ENCODE measurements around the gene LRIG3.

LRIG3 gene

GRCh38 chr12:58931518-58931917 lies 11.2 kb upstream of the LRIG3 start:
- TF ChIP-seq, protein P1, sequence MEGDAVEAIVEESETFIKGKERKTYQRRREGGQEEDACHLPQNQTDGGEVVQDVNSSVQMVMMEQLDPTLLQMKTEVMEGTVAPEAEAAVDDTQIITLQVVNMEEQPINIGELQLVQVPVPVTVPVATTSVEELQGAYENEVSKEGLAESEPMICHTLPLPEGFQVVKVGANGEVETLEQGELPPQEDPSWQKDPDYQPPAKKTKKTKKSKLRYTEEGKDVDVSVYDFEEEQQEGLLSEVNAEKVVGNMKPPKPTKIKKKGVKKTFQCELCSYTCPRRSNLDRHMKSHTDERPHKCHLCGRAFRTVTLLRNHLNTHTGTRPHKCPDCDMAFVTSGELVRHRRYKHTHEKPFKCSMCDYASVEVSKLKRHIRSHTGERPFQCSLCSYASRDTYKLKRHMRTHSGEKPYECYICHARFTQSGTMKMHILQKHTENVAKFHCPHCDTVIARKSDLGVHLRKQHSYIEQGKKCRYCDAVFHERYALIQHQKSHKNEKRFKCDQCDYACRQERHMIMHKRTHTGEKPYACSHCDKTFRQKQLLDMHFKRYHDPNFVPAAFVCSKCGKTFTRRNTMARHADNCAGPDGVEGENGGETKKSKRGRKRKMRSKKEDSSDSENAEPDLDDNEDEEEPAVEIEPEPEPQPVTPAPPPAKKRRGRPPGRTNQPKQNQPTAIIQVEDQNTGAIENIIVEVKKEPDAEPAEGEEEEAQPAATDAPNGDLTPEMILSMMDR (IDR thresholded peaks at IDR 0.05; ENCODE audit: low read length, missing control alignments), result peak; percentile 3
- DNase-seq (ENCODE audit: low read depth), result no peak
- no peak overlapping the region for H3K4me3 ChIP-seq (replicated peaks; ENCODE audit: low read depth, low read length)

- TF ChIP-seq, protein P1 (IDR thresholded peaks at IDR 0.05; ENCODE audit: low read length, missing control alignments), result no peak
- no peak overlapping the region for H3K4me3 ChIP-seq (replicated peaks; ENCODE audit: low read depth, low read length)
- no peak for DNase-seq (ENCODE audit: low read depth)
These were observed 10.5 kb upstream of the LRIG3 start for GRCh38 chr12:58930770-58931324.

DNA sequence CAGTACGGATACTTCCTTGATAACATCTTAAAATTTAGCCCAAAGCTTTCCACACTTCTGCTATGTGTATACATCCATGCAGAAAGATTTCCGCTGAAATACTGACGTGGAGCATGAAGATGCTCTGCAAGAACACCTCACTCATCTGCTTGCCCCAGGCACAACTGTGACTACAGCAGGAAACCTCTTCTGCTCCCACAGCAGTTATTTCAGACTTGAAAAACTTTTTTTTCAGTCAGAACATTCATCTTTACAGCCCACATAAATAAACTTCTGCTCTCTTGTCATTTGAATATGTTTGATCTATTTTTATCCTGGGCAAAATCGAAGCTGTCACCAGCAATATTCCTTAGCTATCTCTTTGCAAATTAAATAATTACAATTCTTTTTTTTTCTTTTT lies 6.8 kb upstream of the LRIG3 start:
- TF ChIP-seq, protein P1 (IDR thresholded peaks at IDR 0.05; ENCODE audit: low read length, missing control alignments), result no peak
- H3K4me3 ChIP-seq (replicated peaks; ENCODE audit: low read depth, low read length), result no peak overlapping the region
- DNase-seq (ENCODE audit: low read depth), result no peak

- no peak overlapping the region for H3K4me3 ChIP-seq (replicated peaks; ENCODE audit: low read depth, low read length)
- TF ChIP-seq, protein P1 (IDR thresholded peaks at IDR 0.05; ENCODE audit: low read length, missing control alignments), result no peak
- no peak for DNase-seq (ENCODE audit: low read depth)
These were observed 6.3 kb upstream of the LRIG3 start for GRCh38 chr12:58926586-58926985.

GRCh38 chr12:58925751-58926150 lies 5.4 kb upstream of the LRIG3 start:
- TF ChIP-seq, protein P1 (IDR thresholded peaks at IDR 0.05; ENCODE audit: low read length, missing control alignments), result no peak
- DNase-seq (ENCODE audit: low read depth), result no peak
- H3K4me3 ChIP-seq (replicated peaks; ENCODE audit: low read depth, low read length), result no peak overlapping the region

- DNase-seq (ENCODE audit: low read depth), result peak; percentile 61
- H3K4me3 ChIP-seq (replicated peaks; ENCODE audit: low read depth, low read length), result no peak overlapping the region
- TF ChIP-seq, protein P1 (IDR thresholded peaks at IDR 0.05; ENCODE audit: low read length, missing control alignments), result no peak
These were observed 4.9 kb upstream of the LRIG3 start for GRCh38 chr12:58925111-58925611.

GRCh38 chr12:58924652-58925051 lies 4.3 kb upstream of the LRIG3 start:
- TF ChIP-seq, protein P1 (IDR thresholded peaks at IDR 0.05; ENCODE audit: low read length, missing control alignments), result no peak
- DNase-seq (ENCODE audit: low read depth), result no peak
- no peak overlapping the region for H3K4me3 ChIP-seq (replicated peaks; ENCODE audit: low read depth, low read length)

Data from fibroblast of pulmonary artery (primary cell).